ENCODE data around the gene ZNF584.

DNA sequence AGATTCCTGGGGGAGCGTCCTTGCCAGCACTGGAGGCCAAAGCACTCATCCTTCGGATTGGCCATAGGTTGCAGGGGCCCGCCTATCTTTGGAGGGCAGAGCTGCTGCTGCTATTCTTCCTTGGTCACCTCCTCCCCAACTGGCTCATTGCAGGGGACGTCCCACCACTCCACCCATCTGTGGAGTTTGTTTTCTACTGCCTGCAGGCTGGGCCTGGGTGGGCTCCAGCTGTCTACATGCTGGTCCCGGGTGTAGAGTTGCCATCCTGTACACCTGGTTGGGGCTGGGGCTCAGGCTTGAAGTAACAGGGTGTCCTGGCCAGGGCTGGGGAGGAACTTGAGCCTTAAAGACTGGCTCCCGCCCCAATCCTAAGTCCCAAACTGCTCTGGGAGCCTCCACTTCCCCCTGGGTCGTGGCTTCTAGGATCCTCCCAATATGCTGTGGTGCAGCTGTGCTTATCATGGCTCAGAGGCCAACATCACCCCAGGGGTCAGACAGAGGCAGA lies 10.9 kb upstream of the ZNF584 start:
- TF ChIP-seq, protein P1, sequence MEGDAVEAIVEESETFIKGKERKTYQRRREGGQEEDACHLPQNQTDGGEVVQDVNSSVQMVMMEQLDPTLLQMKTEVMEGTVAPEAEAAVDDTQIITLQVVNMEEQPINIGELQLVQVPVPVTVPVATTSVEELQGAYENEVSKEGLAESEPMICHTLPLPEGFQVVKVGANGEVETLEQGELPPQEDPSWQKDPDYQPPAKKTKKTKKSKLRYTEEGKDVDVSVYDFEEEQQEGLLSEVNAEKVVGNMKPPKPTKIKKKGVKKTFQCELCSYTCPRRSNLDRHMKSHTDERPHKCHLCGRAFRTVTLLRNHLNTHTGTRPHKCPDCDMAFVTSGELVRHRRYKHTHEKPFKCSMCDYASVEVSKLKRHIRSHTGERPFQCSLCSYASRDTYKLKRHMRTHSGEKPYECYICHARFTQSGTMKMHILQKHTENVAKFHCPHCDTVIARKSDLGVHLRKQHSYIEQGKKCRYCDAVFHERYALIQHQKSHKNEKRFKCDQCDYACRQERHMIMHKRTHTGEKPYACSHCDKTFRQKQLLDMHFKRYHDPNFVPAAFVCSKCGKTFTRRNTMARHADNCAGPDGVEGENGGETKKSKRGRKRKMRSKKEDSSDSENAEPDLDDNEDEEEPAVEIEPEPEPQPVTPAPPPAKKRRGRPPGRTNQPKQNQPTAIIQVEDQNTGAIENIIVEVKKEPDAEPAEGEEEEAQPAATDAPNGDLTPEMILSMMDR (IDR thresholded peaks at IDR 0.05; ENCODE audit: low read depth, low read length), result no peak
- TF ChIP-seq POLR2A (IDR thresholded peaks at IDR 0.05; ENCODE audit: extremely low read depth, insufficient read length), result no peak

Measured in NB4 (cell line).